HG02840 (cell line): ENCODE results near the gene ZP3.
"Not testable (repeated sequence)": the region's sequence is repeated elsewhere in the genome, so short reads cannot be mapped to it uniquely, and the experiment has no call there.

Source experiments
- ATAC-seq: cut with Tn5 transposase; IDR thresholded peaks from one replicate; pipeline ENCODE4 v1.9.1; 2021; ENCODE audit warnings: mild to moderate bottlenecking, moderate library complexity, moderate number of reproducible peaks; ENCODE audit not compliant: unreplicated experiment, low FRiP score

Gene ZP3

GRCh38 chr7:76480403-76481253 is 55.9 kb downstream of the ZP3 start:
- not testable (repeated sequence) for ATAC-seq

GRCh38 chr7:76482660-76483059 is 57.9 kb downstream of the ZP3 start:
- not testable (repeated sequence) for ATAC-seq

GRCh38 chr7:76483081-76483480 is 58.3 kb downstream of the ZP3 start:
- ATAC-seq = not testable (repeated sequence)

GRCh38 chr7:76484456-76484855 is 59.7 kb downstream of the ZP3 start:
- not testable (repeated sequence) for ATAC-seq

- ATAC-seq = not testable (repeated sequence)
Measured at GRCh38 chr7:76485822-76486610, 61.3 kb downstream of the ZP3 start.

- peak; percentile 96 for ATAC-seq
Measured at GRCh38 chr7:76486618-76487017, 61.9 kb downstream of the ZP3 start.

- ATAC-seq = not testable (repeated sequence)
Measured at GRCh38 chr7:76487969-76488368, 63.2 kb downstream of the ZP3 start.
